SK-N-SH (cell line): ENCODE results near the gene PRICKLE3. TPM values are rescaled to one million over a fixed set of nuclear protein-coding genes. Genes with fewer than 3 reads are reported as not detected.

Source experiments
- CTCF ChIA-PET: fragments of 300-600, 350-600 bp; formaldehyde crosslinking; extraction: SDS; loops from one replicate; lab custom pipeline; 2021; lab: Yijun Ruan, JAX
- POLR2A ChIA-PET: fragments of 350-600 bp; sonication (Branson Sonifier 250); formaldehyde crosslinking; extraction: SDS; loops from one replicate; lab custom pipeline; 2020; ENCODE audit warnings: antibody characterized with exemption, inconsistent platforms; lab: Yijun Ruan, JAX
- DNase-seq: peaks from one replicate; pipeline ENCODE4 v3.0.0; 2012
- H2AFZ ChIP-seq: fragments of 200-600 bp; sonication (generic); 2 replicates; pipeline ENCODE4 v1.8.1; 2016; ENCODE audit warnings: antibody characterized with exemption, mild to moderate bottlenecking, low read depth
- H3F3A ChIP-seq: fragments of 200-600 bp; sonication (generic); replicated peaks from 2 replicates; pipeline ENCODE3; 2016; ENCODE audit warnings: antibody characterized with exemption, mild to moderate bottlenecking; ENCODE audit not compliant: insufficient read depth
- H3K27ac ChIP-seq, 2 experiments: fragments of 200-500 bp in 1 of 2; fragments of 200-600 bp in 1 of 2; sonication (Bioruptor generic) in 1 of 2; sonication (generic), shearing (Covaris generic) in 1 of 2; 2 replicates each; pipeline versions ENCODE4 v1.5.1 to v1.6.1; 2014 to 2016; ENCODE audit warnings: low read depth in 2 of 2, inconsistent platforms in 1 of 2, low read length in 1 of 2, mild to moderate bottlenecking in 1 of 2, mixed read lengths in 1 of 2
- H3K27me3 ChIP-seq: fragments of 200-600 bp; sonication (generic), shearing (Covaris generic); 2 replicates; pipeline ENCODE4 v1.6.1; 2016; ENCODE audit warnings: mixed run types; ENCODE audit not compliant: insufficient read depth
- H3K36me3 ChIP-seq, 2 experiments: fragments of 200-500 bp in 1 of 2; fragments of 200-600 bp in 1 of 2; sonication (Bioruptor generic) in 1 of 2; sonication (generic) in 1 of 2; replicated peaks in 1 of 2; 2 replicates each; pipeline versions ENCODE3 to v1.5.1; 2014 to 2016; ENCODE audit warnings: low read length in 1 of 2, mild to moderate bottlenecking in 1 of 2; ENCODE audit not compliant: insufficient read depth in 2 of 2, control insufficient read depth in 1 of 2
- H3K4me1 ChIP-seq, 2 experiments: fragments of 200-500 bp in 1 of 2; fragments of 200-600 bp in 1 of 2; sonication (Bioruptor generic) in 1 of 2; sonication (generic), shearing (Covaris generic) in 1 of 2; 2 replicates each; pipeline versions ENCODE4 v1.5.1 to v1.6.1; 2014 to 2016; ENCODE audit warnings: low read depth in 1 of 2, low read length in 1 of 2, mixed run types in 1 of 2; ENCODE audit not compliant: insufficient read depth in 2 of 2, control insufficient read depth in 1 of 2
- H3K4me2 ChIP-seq: fragments of 200-600 bp; sonication (generic), shearing (Covaris generic); 2 replicates; pipeline ENCODE4 v1.6.1; 2017; ENCODE audit warnings: mixed run types
- H3K4me3 ChIP-seq, 2 experiments: fragments of 200-500 bp in 1 of 2; fragments of 200-600 bp in 1 of 2; sonication (Bioruptor generic) in 1 of 2; sonication (generic), shearing (Covaris generic) in 1 of 2; 2 replicates each; pipeline versions ENCODE4 v1.5.1 to v1.8.1; 2014 to 2016; ENCODE audit warnings: low read depth in 2 of 2, inconsistent platforms in 1 of 2, low read length in 1 of 2, mild to moderate bottlenecking in 1 of 2, mixed read lengths in 1 of 2, moderate library complexity in 1 of 2
- H3K79me2 ChIP-seq: fragments of 200-600 bp; sonication (generic); 2 replicates; pipeline ENCODE4 v1.8.1; 2017; ENCODE audit warnings: mild to moderate bottlenecking; ENCODE audit not compliant: insufficient read depth
- H3K9ac ChIP-seq: fragments of 200-600 bp; sonication (generic); 2 replicates; pipeline ENCODE4 v1.6.1; 2017; ENCODE audit warnings: mixed run types
- H3K9me2 ChIP-seq: fragments of 200-600 bp; sonication (generic); 2 replicates; pipeline ENCODE4 v1.6.1; 2017; ENCODE audit warnings: mixed run types
- H3K9me3 ChIP-seq: fragments of 200-600 bp; sonication (generic); 2 replicates; pipeline ENCODE4 v1.6.1; 2017; ENCODE audit warnings: mixed run types, mild to moderate bottlenecking, moderate library complexity
- H4K20me1 ChIP-seq: fragments of 200-600 bp; sonication (generic); 2 replicates; pipeline ENCODE4 v1.6.1; 2017; ENCODE audit warnings: mild to moderate bottlenecking, mixed run types; ENCODE audit not compliant: insufficient read depth
- CTCF ChIP-seq: fragments of 200-600 bp; sonication (generic); IDR thresholded peaks from 2 replicates; pipeline ENCODE4 v1.6.1; 2017; ENCODE audit warnings: antibody characterized with exemption, mild to moderate bottlenecking, moderate library complexity
- ELF1 ChIP-seq: IDR thresholded peaks from 2 replicates; pipeline ENCODE4 v1.4.0; 2012
- EZH2phosphoT487 ChIP-seq: fragments of 200-600 bp; sonication (generic); IDR thresholded peaks from 2 replicates; pipeline ENCODE4 v1.6.1; 2017; ENCODE audit warnings: low read depth, mixed run types, mild to moderate bottlenecking, antibody characterized with exemption, moderate library complexity, borderline replicate concordance
- FOSL2 ChIP-seq: IDR thresholded peaks from 2 replicates; pipeline ENCODE4 v1.4.0; 2012; ENCODE audit warnings: low read depth, mild to moderate bottlenecking, moderate library complexity, borderline replicate concordance
- FOXM1 ChIP-seq: IDR thresholded peaks from 2 replicates; pipeline ENCODE4 v1.4.0; 2012; ENCODE audit warnings: low read depth, mild to moderate bottlenecking
- IRF3 ChIP-seq: fragments of 150-350 bp; IDR thresholded peaks from 2 replicates; pipeline ENCODE4 v1.6.1; 2016; ENCODE audit warnings: mild to moderate bottlenecking, low read depth, low read length
- JUND ChIP-seq: IDR thresholded peaks from 2 replicates; pipeline ENCODE4 v1.4.0; 2012
- MAX ChIP-seq: IDR thresholded peaks from 2 replicates; pipeline ENCODE4 v1.4.0; 2012; ENCODE audit warnings: low read depth
- MEF2A ChIP-seq: IDR thresholded peaks from 2 replicates; pipeline ENCODE4 v1.4.0; 2012; ENCODE audit warnings: low read depth, borderline replicate concordance
- MXI1 ChIP-seq: IDR thresholded peaks from 2 replicates; pipeline ENCODE4 v1.6.1; 2012; ENCODE audit warnings: mild to moderate bottlenecking, low read depth, low read length, improper control_type of control experiment
- NFIC ChIP-seq: IDR thresholded peaks from 2 replicates; pipeline ENCODE4 v1.4.0; 2012; ENCODE audit warnings: borderline replicate concordance
- RAD21 ChIP-seq: IDR thresholded peaks from 2 replicates; pipeline ENCODE4 v1.6.1; 2012; ENCODE audit warnings: mild to moderate bottlenecking, low read length
- RCOR1 ChIP-seq: fragments of 150-350 bp; IDR thresholded peaks from 2 replicates; pipeline ENCODE4 v1.6.1; 2017; ENCODE audit warnings: antibody characterized with exemption, low read length
- RFX5 ChIP-seq: IDR thresholded peaks from 2 replicates; pipeline ENCODE4 v1.6.1; 2012; ENCODE audit warnings: mild to moderate bottlenecking, improper control_type of control experiment, low read length
- SMC3 ChIP-seq: IDR thresholded peaks from 2 replicates; pipeline ENCODE4 v1.6.1; 2012; ENCODE audit warnings: low read depth, low read length, improper control_type of control experiment
- TEAD4 ChIP-seq: IDR thresholded peaks from 2 replicates; pipeline ENCODE4 v1.4.0; 2012; ENCODE audit warnings: mild to moderate bottlenecking, borderline replicate concordance; ENCODE audit not compliant: insufficient read depth
- USF1 ChIP-seq: IDR thresholded peaks from 2 replicates; pipeline ENCODE4 v1.4.0; 2012; ENCODE audit warnings: low read depth, borderline replicate concordance
- USF2 ChIP-seq: fragments of 150-350 bp; IDR thresholded peaks from 2 replicates; pipeline ENCODE4 v1.6.1; 2017; ENCODE audit warnings: antibody characterized with exemption, low read length, low read depth, borderline replicate concordance
- YY1 ChIP-seq: IDR thresholded peaks from 2 replicates; pipeline ENCODE4 v1.4.0; 2012; ENCODE audit warnings: low read depth, mild to moderate bottlenecking
- WGBS: methylation state at CpG from one replicate; pipeline ENCODE4 v1.1.6; 2017; ENCODE audit warnings: low lambda C conversion rate; 5-methylcytosine and 5-hydroxymethylcytosine counted together
- polyA plus RNA-seq, 3 experiments: library from polyadenylated mRNA; depleted of rRNA; stranded (reverse); fragments of >200 nt; gene quantifications; 2 replicates each; pipeline ENCODE4 v1.2.3, GENCODE V29; 2012

The PRICKLE3 gene
- polyA plus RNA-seq, 1 of the 3 experiments (the other 2 are of a cell fraction), result 0.07 TPM

- Histone ChIP-seq H3K9ac (no peak overlapping the region), H3K9me2 (no peaks in the 10 kb centered on the region), H3K27me3 (peaks cover 24% of the 10 kb centered on the region; the same call in 1 of the 2 replicates), H3K27ac (no peak overlapping the region), H3K4me1 (no peaks in the 10 kb centered on the region), H4K20me1 (no peaks in the 10 kb centered on the region), H3F3A (no peaks in the 10 kb centered on the region), H3K79me2 (no peaks in the 10 kb centered on the region), H3K4me2 (no peak overlapping the region), H3K9me3 (no peaks in the 10 kb centered on the region), H3K36me3 (no peaks in the 10 kb centered on the region), H2AFZ (no peak overlapping the region), H3K4me3 (no peak overlapping the region)
- WGBS, result 0% methylated on average over 1 of the region's 1 CpG
- ChIA-PET CTCF (no interaction called here), POLR2A (no interaction called here)
- TF ChIP-seq SMC3, result no peak
- no peak for TF ChIP-seq FOXM1
- no peak for TF ChIP-seq EZH2phosphoT487
- TF ChIP-seq USF1, result no peak
- TF ChIP-seq TEAD4, result no peak
- no peak for TF ChIP-seq MXI1
- no peak for TF ChIP-seq RCOR1
- TF ChIP-seq YY1, result no peak
- no peak for DNase-seq
Observed at GRCh38 chrX:49212861-49213260, 26.7 kb upstream of the PRICKLE3 start.

GRCh38 chrX:49212209-49212608 lies 26.0 kb upstream of the PRICKLE3 start:
- no peaks in the 10 kb centered on the region for H4K20me1 ChIP-seq
- POLR2A ChIA-PET, result no interaction called here
- no peak overlapping the region for H3K4me2 ChIP-seq
- no peaks in the 10 kb centered on the region for H3K9me2 ChIP-seq
- no peaks in the 10 kb centered on the region for H3K36me3 ChIP-seq
- H3K27ac ChIP-seq, result no peak overlapping the region
- H3K4me3 ChIP-seq, result no peak overlapping the region
- no peak for DNase-seq
- CTCF ChIA-PET, result no interaction called here
- H2AFZ ChIP-seq, result no peak overlapping the region
- peaks cover 24% of the 10 kb centered on the region; the same call in 1 of the 2 replicates for H3K27me3 ChIP-seq
- no peak overlapping the region for H3K9ac ChIP-seq
- TF ChIP-seq RAD21, result no peak
- no peak for TF ChIP-seq FOXM1
- TF ChIP-seq FOSL2, result no peak
- TF ChIP-seq IRF3, result no peak
- TF ChIP-seq ELF1, result no peak
- no peak for TF ChIP-seq SMC3
- TF ChIP-seq JUND, result no peak
- no peak for TF ChIP-seq MAX
- TF ChIP-seq TEAD4, result no peak
- no peak for TF ChIP-seq RFX5
- TF ChIP-seq YY1, result no peak
- no peak for TF ChIP-seq CTCF
- no peak for TF ChIP-seq USF1
- no peak for TF ChIP-seq MEF2A
- TF ChIP-seq NFIC, result no peak
- no peak for TF ChIP-seq USF2
- H3K9me3 ChIP-seq, result no peaks in the 10 kb centered on the region
- H3K79me2 ChIP-seq, result no peaks in the 10 kb centered on the region
- 20% methylated on average over 1 of the region's 2 CpGs for WGBS
- no peaks in the 10 kb centered on the region for H3K4me1 ChIP-seq
- H3F3A ChIP-seq, result no peaks in the 10 kb centered on the region
